ENCODE data around the gene SLC25A4.
"Not testable (repeated sequence)": the region's sequence is repeated elsewhere in the genome, so short reads cannot be mapped to it uniquely, and the experiment has no call there.

Gene SLC25A4

DNA sequence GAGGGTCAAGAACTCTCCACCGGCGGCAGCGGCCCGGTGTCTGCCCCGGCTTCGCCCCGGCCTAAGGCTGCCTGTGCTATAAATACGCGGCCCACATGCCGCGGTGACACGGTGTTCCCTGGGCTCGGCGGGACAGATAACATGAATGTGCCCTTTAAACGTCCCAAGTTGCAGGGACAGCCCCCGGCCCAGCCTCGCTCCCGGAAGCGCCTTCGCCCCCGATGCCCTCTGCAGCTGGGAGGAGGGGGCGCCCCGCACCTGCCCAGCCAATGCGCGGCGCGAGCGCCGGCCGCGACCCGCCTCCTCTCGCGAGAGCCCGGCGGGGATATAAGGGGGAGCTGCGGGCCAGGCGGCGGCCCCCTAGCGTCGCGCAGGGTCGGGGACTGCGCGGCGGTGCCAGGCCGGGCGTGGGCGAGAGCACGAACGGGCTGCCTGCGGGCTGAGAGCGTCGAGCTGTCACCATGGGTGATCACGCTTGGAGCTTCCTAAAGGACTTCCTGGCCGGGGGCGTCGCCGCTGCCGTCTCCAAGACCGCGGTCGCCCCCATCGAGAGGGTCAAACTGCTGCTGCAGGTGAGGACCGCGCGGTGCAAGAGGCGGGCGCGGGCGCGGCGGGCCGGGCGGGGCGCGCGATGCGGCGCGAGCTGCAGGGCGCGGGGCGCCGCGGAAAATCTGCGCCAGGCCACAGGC is at the start of gene SLC25A4:
SLC25A4 (plus strand) TSS at position 355 of the 689 bp plus-strand sequence; CDS start at position 462, 107 bp downstream.
- peak; percentile 76 for DNase-seq (ENCODE audit: low read depth)

DNA sequence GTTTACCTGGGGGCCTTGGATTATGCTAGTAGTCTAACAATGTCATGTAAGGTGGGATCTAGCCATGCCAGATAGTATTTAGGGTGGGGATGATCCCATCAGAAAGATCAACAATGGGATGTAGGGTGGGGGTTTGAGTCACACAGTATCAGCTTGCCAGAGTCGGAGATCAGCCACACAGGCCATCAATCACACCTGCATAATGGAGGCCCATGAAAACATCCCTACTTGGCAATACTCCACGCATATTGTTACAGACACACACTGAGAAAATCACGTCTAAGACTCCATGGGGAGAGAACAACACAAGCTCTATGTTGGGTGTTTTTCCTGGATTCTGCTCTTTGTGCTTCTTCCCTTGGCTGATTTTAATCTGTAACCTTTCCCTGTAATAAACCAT is 49.5 kb upstream of the SLC25A4 start:
- DNase-seq (ENCODE audit: low read depth): no peak

DNA sequence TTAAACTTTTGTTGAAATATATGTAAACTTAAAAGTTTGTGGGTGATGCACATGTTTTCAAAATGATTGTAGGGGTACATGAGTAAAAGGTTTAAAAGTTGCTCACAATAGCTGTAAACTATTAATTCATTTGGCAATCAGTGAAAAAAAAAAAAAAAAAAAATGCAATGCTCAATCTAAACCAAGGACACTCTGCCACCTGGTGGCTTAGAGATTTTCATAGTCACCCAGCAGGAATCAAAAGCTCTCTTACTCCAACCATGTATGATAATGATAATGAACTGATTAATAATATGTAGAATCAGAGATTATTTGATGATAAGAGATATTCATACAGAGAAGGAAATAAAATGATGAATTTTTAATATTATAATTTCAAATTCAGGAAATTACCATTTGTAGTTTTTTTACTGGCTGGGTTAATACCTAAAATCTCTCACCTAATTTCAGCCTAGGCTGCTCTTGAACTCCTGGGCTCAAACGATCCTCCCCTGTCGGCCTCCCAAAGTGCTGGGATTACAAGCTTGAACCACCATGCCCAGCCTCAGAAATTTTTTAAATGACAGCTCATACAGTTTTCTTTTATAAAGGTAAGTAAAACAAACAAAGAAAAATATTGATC is 46.9 kb upstream of the SLC25A4 start:
- DNase-seq (ENCODE audit: low read depth): peak; percentile 44

DNA sequence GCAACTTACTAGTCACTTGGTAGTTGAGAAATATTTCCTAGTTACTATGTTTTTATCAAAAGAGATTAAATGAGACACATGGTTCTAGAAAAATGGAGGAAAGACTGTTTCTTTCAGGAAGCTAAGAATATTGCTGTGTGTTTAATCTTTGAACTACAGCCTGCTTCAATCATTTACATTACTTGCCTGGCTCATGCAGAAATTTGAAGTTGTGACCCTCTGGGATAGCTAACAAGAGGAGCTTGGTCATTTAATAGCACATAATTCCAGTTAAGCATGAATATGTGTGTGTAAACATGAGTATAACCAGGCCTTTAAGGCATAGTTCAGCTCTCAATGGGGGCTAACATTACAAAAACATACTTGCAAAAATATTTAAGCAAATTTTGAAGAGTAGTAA is 44.6 kb upstream of the SLC25A4 start:
- no peak for DNase-seq (ENCODE audit: low read depth)

DNA sequence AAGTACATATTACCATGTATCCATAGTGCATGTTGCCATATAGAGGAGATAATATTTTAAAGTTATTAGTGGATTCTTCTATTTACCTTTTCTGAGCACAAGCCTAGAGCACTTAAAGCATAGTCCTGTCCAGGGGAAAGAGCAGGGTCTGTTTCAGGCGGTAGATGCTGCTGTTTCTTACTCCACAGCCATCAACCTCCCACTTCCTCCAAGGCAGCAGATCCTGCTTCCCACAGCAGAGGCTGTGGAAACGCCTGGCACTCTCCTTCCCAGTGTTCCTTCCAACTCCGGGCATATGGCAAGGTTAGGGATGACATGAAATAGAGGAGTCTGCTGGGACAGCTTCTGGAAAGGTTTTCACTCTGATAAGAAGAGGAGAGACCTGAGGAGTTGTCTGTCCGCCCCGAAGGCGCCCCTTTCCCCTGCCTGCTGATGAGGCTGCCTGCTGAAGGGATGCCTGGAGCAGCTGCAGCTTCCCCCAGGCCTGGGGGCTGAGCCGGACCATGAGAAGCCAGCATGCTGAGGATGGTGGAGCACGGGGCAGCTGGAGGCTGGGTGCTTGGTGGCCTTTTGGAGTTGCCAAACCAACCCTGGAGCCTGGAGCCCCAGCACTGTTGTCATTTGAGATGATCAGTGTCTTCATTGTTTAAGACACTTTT is 43.9 kb upstream of the SLC25A4 start:
- no peak for DNase-seq (ENCODE audit: low read depth)

DNA sequence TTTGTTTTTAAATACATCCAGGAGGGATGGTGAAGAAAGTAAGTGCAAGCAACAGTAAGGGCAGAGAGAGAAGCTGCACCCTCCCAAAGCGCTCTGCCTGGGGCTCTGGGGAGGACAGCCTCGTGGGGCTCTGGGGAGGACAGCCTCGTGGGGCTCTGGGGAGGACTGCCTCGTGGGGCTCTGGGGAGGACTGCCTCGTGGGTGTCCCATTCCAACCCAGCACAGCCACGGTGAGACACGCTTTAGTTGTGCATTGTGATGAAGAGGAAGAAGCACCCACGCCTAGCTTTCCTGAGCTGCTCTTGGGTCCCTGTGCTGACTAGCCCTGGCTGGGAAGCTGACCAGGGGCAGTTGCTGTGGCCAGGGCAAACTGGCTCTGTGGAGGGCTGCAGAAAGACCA is 43.1 kb upstream of the SLC25A4 start:
- DNase-seq (ENCODE audit: low read depth): no peak

DNA sequence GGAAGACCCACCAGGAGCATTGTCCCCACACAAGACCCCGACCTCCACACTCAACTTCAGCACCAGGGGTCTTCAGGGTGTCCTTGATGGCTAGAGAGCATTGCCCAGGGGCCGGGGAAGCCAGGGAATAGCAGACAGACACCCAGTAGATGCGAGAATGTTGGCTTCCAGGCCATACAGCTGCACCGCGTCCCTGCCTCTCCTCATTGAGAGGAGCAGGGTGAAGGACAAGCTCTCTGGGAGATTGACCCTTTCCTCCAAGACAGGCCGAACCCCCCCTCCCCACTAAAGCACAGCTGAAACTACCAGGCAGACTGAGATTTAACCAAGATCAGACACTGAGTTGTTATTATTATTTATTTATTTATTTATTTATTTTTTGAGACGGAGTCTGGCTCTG is 42.6 kb upstream of the SLC25A4 start:
- no peak for DNase-seq (ENCODE audit: low read depth)

DNA sequence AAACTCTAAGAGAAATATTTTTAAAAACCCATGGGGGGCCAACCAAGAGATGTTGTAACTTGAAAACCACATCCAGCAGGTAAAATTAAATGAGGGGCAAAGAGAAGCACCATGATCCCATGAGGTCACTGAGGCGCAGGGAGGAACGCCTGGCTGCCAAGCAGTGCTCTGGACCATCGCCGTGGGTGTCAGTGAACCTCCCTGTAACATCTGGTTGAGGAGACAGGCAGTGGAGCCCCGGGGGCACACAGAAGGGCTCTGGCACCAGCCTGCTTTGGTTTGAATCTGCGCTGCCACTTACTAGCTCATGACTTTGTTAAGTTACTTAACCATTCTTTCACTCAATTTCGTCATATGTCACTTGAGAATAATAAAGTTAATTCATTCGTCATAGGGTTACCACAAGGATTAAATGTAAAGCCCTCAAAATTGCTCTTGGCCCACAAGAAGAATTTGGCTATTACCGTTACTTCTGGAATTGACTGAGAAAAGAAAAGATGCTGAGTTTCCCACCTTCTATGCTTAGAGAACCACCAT is 41.6 kb upstream of the SLC25A4 start:
- no peak for DNase-seq (ENCODE audit: low read depth)

DNA sequence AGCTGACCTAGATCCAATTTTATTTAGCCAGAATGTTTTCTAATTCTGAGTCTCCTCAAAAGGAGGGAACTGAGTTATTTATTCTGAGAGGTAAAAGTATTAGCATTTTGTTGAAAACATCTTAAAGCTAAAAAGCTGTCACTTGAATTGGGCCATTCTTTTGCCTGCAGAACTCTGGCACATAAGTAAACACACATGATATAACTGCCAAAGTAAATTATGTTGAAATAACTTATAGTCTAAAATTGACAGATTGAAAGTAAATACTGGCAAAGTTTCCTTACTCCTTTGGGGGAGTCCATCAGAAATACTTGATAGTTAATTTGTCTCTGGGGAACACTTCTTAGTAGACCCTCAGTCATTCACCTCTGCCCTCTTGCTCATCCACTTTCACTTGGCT is 38.3 kb upstream of the SLC25A4 start:
- DNase-seq (ENCODE audit: low read depth): no peak

DNA sequence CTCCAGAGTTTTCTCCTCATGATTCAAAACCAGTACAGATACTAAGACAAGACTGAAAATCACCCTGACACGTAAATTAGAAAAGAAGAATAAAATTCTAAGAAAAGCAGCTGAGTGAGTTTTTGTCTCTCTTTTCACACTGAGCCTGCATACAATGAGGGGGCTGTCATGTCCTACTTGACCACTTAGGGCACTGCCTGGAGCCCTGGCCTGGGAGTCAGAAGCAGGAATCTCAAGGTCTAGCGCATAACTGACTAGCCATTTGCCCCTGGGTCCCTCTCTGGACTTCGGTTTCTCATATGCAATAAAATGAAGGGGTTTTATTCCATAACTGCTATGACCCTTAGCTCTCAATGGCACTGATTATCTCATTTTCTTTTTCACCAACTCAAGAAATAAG is 36.7 kb upstream of the SLC25A4 start:
- DNase-seq (ENCODE audit: low read depth): no peak

DNA sequence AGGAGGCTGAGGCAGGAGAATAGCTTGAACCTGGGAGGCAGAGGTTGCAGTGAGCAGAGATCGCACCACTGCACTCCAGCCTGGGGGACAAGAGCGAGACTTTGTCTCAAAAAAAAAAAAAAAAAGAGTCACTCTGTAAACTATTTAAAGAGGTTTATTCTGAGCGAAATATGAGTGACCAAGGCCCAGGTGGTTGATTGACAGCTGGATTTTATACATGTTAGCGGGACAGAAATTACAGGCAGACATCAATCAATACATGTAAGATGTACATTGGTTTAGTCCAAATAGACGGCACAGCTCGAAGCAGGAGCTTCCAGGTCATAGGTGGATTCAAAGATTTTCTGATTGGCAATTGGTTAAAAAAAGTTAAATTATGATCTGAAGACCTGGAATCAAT is 35.5 kb upstream of the SLC25A4 start:
- DNase-seq (ENCODE audit: low read depth): not testable (repeated sequence)

DNA sequence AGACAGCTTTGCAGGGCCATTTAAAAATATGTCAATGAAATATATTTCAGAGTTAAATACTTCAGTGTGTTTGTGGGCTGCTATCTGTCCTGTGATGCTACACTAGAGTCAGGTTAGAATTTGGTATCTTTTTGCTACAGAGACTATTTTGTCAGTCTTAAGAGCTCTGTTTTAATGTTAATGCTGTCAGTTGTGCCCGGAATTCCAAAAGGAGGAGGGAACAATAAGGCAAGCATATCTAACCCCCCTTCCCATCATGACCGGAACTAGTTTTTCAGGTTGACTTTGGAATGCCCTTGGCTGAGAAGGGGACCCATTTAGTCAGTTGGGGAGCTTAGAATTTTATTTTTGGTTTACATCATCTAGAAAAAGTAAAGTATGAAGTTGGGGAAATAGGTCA is 34.9 kb upstream of the SLC25A4 start:
- no peak for DNase-seq (ENCODE audit: low read depth)

DNA sequence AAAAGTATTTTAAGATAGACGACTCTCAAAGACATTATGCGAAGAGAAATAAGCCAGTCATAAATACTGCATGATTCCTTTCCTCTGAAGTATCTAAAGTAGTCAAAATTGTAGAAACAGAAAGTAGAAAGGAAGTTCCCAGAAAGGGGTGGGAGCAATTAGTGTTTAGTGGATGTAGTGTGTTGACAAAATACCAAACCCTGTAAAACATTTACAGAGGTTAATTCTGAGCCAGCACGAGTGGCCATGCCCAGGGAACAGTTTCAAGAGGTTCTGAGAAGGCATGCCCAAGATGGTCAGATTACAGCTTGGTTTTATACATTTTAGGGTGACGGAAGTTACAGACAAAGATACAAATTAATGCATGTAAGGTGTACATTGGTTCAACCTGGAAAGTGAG is 34.4 kb upstream of the SLC25A4 start:
- DNase-seq (ENCODE audit: low read depth): no peak

DNA sequence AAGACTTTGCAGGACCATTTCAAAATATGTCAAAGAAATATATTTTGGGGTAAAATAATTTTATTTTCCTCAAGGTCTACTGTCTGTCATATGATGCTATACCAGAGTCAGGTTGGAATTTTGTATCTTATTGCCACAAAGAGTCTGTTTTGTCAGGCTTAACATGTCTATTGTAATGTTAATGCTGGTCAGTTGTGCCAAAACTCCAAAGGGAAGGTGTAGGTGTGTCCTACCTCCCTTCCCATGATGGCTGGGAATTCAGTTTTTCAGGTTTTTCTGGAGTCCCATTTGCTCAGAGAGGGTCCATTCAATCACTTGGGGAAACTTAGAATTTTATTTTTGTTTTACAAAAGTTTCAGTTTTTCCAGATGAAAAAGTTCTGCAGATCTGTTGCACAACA is 33.3 kb upstream of the SLC25A4 start:
- DNase-seq (ENCODE audit: low read depth): no peak

DNA sequence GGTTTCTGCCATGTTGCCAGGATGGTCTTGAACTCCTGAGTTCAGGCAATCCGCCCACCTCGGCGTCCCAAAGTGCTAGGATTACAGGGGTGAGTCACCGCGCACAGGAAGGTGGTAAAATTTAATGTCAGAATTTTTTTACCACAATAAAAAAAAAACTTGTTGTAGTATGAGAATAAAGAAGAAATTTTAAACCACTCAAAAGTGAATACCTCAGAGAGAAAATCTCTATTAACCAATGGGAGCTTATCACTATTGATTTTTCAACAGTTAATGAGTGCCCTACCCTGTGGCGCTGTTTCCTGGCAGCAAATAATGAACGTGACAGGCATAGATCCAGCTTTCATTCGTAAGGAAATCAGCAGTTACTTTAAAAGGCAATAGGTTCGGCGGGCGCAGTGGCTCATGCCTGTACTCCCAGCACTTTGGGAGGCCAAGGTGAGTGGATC is 32.7 kb upstream of the SLC25A4 start:
- DNase-seq (ENCODE audit: low read depth): no peak

DNA sequence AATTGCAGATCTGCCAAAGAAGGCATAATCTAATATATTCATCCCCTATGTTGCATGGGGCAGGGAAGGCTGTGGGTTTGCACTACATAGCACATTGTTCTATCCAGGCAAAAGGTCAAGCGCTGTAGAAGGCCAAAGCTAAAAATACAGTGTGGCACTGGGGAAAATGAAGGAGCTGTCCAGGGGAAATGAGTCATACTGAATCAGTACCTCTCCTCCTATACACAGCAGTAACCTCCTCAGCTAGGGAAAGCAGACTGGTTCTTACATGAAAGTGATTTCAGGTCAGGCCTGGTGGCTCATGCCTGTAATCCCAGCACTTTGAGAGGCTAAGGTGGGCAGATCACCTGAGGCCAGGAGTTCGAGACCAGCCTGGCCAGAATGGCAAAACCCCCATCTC is 31.0 kb upstream of the SLC25A4 start:
- DNase-seq (ENCODE audit: low read depth): peak; percentile 93

DNA sequence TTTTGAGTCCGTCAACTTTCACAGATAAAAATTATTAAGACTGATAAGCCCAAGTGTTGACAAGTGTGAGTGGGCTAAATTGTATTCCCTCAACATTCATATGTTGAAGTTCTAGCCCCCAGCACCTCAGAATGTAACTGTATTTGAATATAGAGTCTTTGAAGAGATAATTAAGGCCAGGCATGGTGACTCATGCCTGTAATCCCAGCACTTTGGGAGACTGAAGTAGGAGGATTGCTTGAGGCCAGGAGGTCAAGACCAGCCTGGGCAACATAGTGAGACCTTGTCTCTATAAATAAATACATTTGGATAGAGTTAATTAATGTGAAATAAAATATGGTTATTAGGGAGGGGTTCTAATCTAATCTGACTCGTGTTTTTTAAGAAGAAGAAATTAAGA is 29.7 kb upstream of the SLC25A4 start:
- peak; percentile 48 for DNase-seq (ENCODE audit: low read depth)

DNA sequence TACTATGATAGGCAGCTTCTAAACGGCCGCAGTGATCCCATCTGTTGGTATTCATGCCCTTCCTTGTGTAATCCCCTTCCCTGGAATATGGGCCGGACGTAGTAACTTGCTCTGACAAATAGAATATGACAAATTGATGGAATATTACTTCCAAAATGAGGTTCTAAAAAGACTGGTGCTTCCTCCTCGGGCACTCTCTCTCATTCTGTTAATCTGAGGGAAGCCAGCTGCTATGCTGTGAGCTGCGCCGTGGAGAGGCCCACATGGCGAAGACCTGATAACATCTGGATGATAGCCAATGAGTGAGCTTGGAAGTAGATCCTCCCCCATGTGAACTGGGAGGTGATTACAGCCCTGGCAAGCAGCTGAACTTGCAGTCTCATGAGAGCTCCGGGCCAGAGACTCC is 27.2 kb upstream of the SLC25A4 start:
- DNase-seq (ENCODE audit: low read depth): peak; percentile 73

DNA sequence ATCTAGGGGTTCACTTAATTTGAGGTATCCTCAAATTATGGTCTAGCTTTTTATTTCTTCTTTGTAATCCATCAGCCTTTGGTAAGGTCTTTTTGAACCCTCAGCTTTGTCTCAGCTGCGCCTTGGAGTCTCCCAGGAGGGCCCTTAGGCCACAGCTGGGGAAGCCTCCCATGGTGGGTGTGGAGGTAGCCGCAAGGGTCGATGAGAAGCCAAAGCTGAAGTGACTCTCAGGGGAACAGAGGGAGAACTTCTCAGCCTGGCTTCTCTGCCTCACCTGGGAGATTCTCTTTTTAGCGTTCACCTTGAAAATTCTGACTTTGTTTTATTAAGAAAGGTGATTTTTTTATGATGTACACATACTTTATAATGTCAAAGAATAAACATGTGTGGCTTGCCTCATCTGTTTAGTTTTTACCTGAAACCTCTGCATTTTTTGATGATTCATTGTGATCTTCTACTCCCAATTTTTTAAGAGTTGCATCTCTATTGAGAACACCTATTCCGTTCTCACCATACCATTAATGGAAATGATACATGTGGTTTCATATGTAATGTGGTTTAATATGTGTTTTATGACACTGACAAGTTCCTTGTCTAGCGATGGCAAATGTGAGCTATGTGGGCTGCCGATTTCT is 25.6 kb upstream of the SLC25A4 start:
- no peak for DNase-seq (ENCODE audit: low read depth)

DNA sequence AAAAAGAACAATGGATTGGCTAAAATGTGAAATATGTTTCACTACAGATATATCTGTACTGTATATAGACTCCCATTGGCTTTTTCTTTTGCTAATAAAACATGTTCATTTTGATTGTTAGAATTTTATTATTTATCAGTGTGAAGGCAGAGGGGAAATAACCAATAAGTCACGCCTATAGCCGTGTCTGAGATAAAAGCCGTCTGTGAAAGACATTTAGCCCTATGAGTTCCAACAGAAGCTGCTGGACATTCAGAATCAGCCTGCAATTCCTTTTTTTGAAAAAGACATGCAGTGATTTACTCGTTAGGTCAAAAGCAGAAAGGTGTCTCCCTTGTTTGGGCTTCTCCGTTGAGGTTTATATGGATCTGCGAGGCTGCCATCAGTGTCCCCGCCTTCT is 24.2 kb upstream of the SLC25A4 start:
- no peak for DNase-seq (ENCODE audit: low read depth)

DNA sequence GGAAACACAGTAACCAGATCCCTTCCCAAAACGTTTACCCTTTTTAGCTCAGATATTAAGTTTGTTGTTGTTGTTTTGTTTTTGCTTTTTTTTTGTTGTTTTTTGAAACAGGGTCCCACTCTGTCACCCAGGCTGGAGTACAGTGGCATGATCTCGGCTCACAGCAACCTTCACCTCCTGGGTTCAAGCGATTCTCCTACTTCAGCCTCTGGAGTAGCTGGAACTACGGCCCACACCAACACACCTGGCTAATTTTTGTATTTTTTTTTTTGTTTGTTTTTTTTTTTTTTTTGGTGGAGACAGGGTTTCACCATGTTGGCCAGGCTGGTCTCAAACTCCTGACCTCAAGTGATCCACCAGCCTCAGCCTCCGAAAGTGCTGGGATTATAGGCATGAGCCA is 23.6 kb upstream of the SLC25A4 start:
- DNase-seq (ENCODE audit: low read depth): not testable (repeated sequence)

DNA sequence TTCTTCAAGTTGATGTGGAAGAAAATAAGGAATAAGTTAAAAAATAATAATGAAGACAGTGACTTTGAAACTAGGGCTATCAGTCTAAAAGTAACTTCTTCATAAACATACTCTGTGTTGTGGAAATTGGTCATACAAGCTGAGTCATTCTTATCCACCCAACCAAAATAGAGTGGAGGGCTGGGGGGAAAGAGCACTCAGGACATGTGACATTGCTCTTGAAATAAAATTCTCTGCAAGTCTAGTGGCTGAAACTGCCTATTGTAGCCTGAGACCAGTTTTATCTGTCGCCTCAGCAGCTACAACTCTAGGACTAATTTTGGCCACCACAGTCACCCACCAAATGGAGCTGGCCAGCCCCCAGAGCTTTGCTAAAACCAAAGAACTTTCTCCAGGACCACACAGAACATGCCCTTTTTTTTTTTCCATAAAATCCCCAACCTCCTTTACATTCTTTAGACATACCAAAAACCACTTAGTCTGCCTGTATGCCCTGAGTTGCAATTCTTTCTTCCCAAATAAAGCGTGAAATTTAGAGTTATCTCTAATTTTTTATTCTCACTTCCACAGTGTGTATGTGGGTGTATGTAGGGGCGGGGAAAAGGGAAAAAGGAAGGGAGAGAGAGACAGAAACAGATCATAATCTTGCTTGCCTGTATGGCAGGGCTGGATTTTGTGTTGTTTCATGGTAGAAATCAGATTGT is 23.0 kb upstream of the SLC25A4 start:
- no peak for DNase-seq (ENCODE audit: low read depth)

Measured in EH (cell line).